KOPT-K1 (cell line): ENCODE results near the gene NXPE3.

Experiments used
- H3K27ac ChIP-seq: fragments of 200-600 bp; sonication (generic); 2 replicates; pipeline ENCODE4 v1.5.1; 2016; ENCODE audit warnings: antibody characterized with exemption, mild to moderate bottlenecking, low read depth, low read length; ENCODE audit not compliant: poor library complexity, severe bottlenecking
- H3K36me3 ChIP-seq: fragments of 200-600 bp; sonication (generic); 2 replicates; pipeline ENCODE4 v1.5.1; 2017; ENCODE audit warnings: antibody characterized with exemption, mild to moderate bottlenecking, low read length, moderate library complexity; ENCODE audit not compliant: insufficient read depth
- H3K9me3 ChIP-seq: fragments of 200-600 bp; sonication (generic); 2 replicates; pipeline ENCODE4 v1.5.1; 2017; ENCODE audit warnings: antibody characterized with exemption, low read length, mild to moderate bottlenecking; ENCODE audit not compliant: insufficient read depth, poor library complexity, severe bottlenecking

NXPE3 gene

DNA sequence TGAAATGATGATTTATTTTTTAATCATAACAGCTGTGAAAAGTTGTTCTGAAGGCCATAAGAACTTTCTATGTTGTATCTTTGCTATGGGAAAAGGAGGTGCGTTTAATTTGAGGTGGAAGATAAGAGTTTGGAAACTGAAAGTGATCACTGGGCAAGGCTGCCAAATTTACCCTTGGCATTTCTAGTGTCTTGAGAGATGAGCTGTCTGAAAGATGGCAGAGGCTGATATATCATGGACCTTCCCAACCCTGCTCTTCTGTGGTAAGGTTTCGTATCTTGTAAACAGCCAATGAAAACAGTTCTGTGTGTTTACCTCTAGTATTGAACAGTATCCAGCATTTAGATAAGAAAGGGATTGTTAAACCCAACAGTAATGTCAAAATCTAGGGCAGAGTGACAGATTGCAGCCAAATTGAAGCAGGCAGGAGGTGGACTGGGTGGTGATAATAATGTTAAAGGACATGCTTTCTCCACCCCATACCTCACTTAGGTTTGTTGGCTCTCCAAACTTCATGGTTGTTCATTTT is 54.5 kb downstream of the NXPE3 start:
- no peaks in the 10 kb centered on the region for H3K36me3 ChIP-seq
- no peak overlapping the region for H3K27ac ChIP-seq
- no peaks in the 10 kb centered on the region for H3K9me3 ChIP-seq

DNA sequence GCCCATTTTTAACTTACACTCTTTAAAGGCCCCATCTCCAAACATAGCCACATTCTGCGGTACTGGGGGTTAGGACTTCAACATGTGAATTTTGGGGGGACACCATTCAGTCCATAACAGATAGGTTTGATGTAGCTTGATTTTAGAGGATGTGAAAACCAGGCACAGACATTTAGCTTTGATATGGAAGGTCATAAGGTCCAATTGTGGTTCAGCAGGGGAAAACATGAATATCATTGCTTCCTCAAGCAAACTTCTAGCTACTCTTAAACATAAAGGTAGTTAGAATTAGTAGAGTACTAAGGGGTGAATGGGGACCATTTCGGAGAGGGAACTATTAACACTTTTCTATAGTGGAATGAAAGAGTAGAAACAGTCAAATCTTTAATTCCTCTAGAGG is 56.7 kb downstream of the NXPE3 start:
- Histone ChIP-seq H3K36me3 (no peaks in the 10 kb centered on the region), H3K9me3 (no peaks in the 10 kb centered on the region), H3K27ac (no peak overlapping the region)

DNA sequence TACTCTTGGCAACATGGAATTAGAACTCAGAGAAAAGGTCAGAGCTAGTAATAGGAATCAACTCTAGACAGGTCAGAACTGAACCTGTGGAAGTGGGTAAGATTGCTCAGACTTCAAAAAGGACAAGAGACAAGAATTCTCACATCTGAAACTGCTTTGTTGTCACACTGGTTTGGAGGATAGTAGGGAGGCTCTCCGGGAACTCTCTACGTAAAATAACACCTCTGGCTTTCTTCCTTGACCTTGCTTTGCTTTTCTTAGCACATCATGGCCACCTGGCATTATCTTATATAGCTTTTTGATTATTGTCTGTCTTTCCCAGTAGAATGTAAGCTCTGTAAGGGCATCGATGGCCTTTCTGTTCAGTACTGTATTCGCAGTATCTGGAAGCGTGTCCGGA is 57.1 kb downstream of the NXPE3 start:
- H3K36me3 ChIP-seq: no peaks in the 10 kb centered on the region
- H3K27ac ChIP-seq: no peak overlapping the region
- H3K9me3 ChIP-seq: no peaks in the 10 kb centered on the region

DNA sequence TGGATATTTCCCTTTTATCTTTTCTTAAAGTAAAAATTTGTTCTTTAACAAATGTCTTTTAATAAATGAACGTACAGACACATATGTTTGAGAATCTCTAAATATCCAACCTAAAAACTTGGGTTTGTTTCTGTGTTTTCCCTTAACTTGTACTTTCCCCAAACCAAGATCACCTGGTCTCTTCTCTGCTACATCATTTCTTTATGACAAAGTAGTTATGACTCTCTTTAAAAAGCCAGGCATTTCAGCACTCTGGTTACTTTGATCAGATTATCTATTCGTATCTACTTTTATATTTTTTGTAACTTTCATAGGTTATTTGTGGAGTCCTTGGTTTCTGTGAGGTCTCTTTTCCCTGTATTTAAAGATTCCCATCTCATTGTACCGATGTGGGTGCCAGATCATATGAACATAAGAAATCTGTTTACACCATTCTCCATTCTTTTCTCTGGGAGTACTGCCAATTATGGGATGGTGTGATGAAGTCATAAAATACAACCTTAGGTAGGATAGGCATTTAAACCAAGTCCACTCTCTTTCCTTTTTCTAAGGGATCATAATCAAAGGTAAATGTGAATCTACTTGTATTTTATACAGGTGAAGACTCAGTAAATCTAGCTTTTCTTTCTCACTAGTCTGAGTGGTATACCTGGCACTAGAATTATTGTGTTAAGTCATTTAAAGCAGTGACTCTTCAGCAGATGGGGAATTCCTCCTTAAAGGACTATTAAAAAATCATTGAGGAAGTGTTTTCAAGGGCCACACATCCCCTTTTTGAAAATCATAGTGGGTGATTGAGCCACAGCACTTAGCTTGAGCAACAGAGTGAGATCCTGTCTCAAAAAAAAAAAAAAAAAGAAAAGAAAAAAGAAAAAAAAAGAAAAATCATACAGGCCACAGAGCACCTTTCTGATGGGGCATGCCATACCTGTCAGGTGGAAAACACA is 57.9 kb downstream of the NXPE3 start:
- Histone ChIP-seq H3K36me3 (no peaks in the 10 kb centered on the region), H3K27ac (no peak overlapping the region), H3K9me3 (no peaks in the 10 kb centered on the region)

- Histone ChIP-seq H3K36me3 (no peaks in the 10 kb centered on the region), H3K9me3 (no peaks in the 10 kb centered on the region), H3K27ac (no peak overlapping the region)
Observed at GRCh38 chr3:101838691-101839090, 59.7 kb downstream of the NXPE3 start.

- H3K36me3 ChIP-seq: no peaks in the 10 kb centered on the region
- no peak overlapping the region for H3K27ac ChIP-seq
Observed at GRCh38 chr3:101840066-101840465, 61.1 kb downstream of the NXPE3 start.

DNA sequence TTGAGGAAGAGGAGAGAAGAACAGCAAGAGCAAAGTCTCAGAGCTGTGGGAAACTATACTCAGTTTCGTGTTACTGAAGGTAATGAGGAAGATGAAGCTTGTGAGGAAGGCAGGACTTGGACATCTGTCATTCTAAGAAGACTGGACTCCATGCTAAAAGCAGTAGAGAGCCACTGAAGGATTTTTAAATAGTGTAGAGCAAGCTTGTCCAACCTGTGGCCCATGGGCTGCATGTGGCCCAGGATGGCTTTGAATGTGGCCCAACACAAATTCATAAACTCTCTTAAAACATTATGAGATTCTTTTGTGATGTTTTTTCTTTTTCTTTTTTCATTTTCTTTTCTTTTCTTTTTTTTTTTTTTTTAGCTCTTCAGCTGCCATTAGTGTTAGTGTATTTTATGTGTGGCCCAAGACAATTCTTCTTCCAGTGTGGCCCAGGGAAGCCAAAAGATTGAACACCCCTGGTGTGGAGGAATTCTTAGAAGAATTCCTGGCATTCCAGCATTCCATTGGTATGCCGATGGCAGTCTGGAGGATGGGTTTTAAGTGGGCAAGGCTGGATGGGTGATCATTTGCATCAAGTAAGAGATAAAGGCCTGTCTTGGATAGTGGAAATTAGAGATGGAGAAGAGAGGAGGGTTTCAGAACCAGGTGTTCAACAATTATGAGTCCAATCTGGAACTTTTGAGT is 63.4 kb downstream of the NXPE3 start:
- no peaks in the 10 kb centered on the region for H3K9me3 ChIP-seq
- no peak overlapping the region for H3K27ac ChIP-seq
- no peaks in the 10 kb centered on the region for H3K36me3 ChIP-seq

More at GRCh38 chr3:101840066-101840465, 61.1 kb downstream of the NXPE3 start:
- H3K9me3 ChIP-seq: no peaks in the 10 kb centered on the region

- no peak overlapping the region for H3K27ac ChIP-seq
- no peaks in the 10 kb centered on the region for H3K9me3 ChIP-seq
- no peaks in the 10 kb centered on the region for H3K36me3 ChIP-seq
Observed at GRCh38 chr3:101842935-101843330, 63.9 kb downstream of the NXPE3 start.

DNA sequence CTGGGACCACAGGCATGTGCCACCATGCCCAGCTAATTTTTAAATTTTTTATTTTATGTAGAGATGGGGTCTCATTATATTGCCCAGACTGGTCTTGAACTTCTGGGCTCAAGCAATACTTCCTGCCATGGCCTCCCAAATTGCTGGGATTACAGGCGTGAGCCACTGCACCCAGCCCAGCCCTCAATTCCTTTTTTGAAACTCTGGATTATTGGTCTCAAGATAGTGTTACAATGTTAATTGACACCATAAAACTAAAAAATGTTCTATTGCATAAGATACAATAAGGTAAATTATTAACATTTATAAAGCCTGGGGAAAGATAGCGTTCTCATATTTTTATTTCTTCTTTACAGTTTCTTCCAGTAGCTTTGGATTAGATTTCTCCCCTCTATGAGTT is 66.4 kb downstream of the NXPE3 start:
- no peaks in the 10 kb centered on the region for H3K9me3 ChIP-seq

DNA sequence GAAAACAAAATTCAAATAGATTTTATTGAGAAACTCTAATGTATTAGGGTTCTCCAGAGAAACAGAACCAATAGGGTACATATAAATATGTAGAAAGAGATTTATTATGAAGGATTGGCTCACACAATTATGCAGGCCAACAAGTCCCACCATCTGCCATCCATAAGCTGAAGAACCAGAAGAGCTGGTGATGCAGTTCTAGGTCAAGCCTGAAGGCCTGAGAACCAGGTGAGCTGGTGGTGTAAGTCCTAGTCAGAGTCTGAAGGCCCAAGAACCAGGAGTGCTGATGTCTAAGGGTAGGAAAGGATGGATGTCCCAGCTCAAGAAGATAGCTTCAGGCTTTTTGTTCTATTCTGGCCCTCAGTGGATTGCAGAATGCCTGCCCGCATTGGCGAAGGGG is 67.7 kb downstream of the NXPE3 start:
- no peaks in the 10 kb centered on the region for H3K9me3 ChIP-seq
- H3K36me3 ChIP-seq: no peaks in the 10 kb centered on the region
- H3K27ac ChIP-seq: no peak overlapping the region

More for the DNA sequence above, 66.4 kb downstream of the NXPE3 start:
- Histone ChIP-seq H3K27ac (no peak overlapping the region), H3K36me3 (no peaks in the 10 kb centered on the region)

DNA sequence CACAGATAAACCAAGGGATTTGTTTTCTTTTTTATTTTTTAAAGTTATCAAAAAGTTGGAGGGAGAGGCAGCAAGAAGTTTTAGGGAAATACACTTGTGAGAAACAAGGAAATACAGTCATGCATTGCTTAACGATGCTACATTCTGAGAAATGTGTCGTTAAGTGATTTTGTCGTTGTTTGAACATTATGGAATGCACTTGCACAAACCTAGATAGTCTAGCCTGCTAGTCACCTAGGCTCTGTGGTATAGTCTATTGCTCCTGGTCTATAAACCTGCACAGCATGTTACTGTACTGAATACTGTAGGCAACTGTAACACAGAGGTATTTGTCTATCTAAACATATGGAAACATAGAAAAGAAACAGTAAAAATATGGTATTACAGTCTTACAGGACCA is 68.3 kb downstream of the NXPE3 start:
- Histone ChIP-seq H3K27ac (no peak overlapping the region), H3K36me3 (no peaks in the 10 kb centered on the region), H3K9me3 (no peaks in the 10 kb centered on the region)

DNA sequence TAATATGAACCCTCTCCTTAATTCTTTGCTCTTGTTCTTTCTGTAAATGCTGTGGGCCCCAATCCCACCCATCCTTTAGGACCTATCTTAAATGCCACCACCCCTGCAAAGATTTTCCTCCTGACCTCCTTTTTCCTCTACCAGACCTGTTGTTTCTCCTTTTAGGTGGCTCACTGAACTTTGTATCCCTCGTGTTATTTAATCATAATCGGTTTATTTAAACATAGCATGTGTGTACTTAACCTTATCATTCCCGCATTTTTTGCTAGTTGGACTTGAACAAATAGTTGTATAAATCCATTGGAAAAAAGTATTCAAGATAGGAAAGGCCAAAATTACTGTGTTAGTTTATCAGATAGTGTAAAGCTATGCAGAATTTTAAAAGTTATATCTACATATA is 69.3 kb downstream of the NXPE3 start:
- no peaks in the 10 kb centered on the region for H3K9me3 ChIP-seq
- no peak overlapping the region for H3K27ac ChIP-seq
- H3K36me3 ChIP-seq: peaks cover 2% of the 10 kb centered on the region; the same call in 1 of the 2 replicates

- H3K36me3 ChIP-seq: peaks cover 5% of the 10 kb centered on the region; the same call in 1 of the 2 replicates
- no peaks in the 10 kb centered on the region for H3K9me3 ChIP-seq
- H3K27ac ChIP-seq: peak within 1 kb of the TSS; percentile 11
Observed at GRCh38 chr3:101848754-101849713, 70.0 kb downstream of the NXPE3 start, which contains the start of gene NFKBIZ. Gene NFKBIZ, plus strand, starts transcription at chr3:101849514. Its CDS starts 115 bp downstream, at chr3:101849629.

DNA sequence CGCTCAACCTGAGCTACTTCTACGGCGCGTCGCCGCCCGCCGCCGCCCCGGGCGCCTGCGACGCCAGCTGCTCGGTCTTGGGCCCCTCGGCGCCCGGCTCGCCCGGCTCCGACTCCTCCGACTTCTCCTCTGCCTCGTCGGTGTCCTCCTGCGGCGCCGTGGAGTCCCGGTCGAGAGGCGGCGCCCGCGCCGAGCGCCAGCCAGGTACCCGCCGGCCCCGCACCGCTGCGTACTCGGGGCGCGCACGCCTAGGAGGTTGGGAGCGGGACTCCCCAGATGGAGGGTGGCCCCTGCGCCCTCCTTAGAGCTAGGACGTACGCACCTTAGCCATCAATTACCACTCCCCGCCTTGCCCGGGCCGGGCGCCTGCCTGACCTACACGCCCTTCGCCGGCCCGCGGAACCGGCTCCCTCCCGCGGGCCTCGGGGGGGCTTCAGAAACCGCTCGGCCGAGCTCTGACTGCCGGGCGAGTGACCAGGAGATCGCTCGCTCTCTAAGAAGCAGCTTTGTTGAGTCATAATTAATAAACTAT is 70.8 kb downstream of the NXPE3 start:
- peak overlapping the region; percentile 11 for H3K27ac ChIP-seq
- no peaks in the 10 kb centered on the region for H3K9me3 ChIP-seq
- peaks cover 5% of the 10 kb centered on the region; the same call in 1 of the 2 replicates for H3K36me3 ChIP-seq
